HepG2 (cell line): ENCODE data around the gene MAP3K19. TPM values are rescaled to one million over a fixed set of nuclear protein-coding genes. Genes with fewer than 3 reads are reported as not detected.

ENCODE experiments used
- CEBPG ChIP-seq: IDR thresholded peaks from 2 replicates; pipeline ENCODE4 v1.6.1; 2016
- FOXO1 ChIP-seq: sonication (generic); formaldehyde crosslinking; IDR thresholded peaks from 2 replicates; pipeline ENCODE4 v1.4.0; 2020; ENCODE audit warnings: missing genetic modification reagents
- MAFG ChIP-seq: sonication (generic); formaldehyde crosslinking; IDR thresholded peaks from 2 replicates; pipeline ENCODE4 v1.5.1; 2020; ENCODE audit warnings: mild to moderate bottlenecking, missing genetic modification reagents
- MTA1 ChIP-seq: sonication (generic); formaldehyde crosslinking; IDR thresholded peaks from 2 replicates; pipeline ENCODE4 v1.4.0; 2020; ENCODE audit warnings: missing genetic modification reagents, mild to moderate bottlenecking, borderline replicate concordance
- MTA3 ChIP-seq: sonication (generic); formaldehyde crosslinking; IDR thresholded peaks from 2 replicates; pipeline ENCODE4 v1.4.0; 2020; ENCODE audit warnings: missing genetic modification reagents
- MTF2 ChIP-seq: sonication (generic); formaldehyde crosslinking; IDR thresholded peaks from 2 replicates; pipeline ENCODE4 v1.5.0; 2020; ENCODE audit warnings: missing genetic modification reagents, borderline replicate concordance
- PAX8 ChIP-seq: sonication (generic); formaldehyde crosslinking; IDR thresholded peaks from 2 replicates; pipeline ENCODE4 v1.8.0; 2022; ENCODE audit warnings: mild to moderate bottlenecking, missing genetic modification reagents, borderline replicate concordance
- SALL2 ChIP-seq: sonication (generic); formaldehyde crosslinking; IDR thresholded peaks from 2 replicates; pipeline ENCODE4 v1.8.1; 2023; ENCODE audit warnings: mild to moderate bottlenecking, missing genetic modification reagents, inconsistent platforms
- SMAD9 ChIP-seq: sonication (generic); formaldehyde crosslinking; IDR thresholded peaks from 2 replicates; pipeline ENCODE4 v1.5.1; 2020; ENCODE audit warnings: mild to moderate bottlenecking, missing genetic modification reagents
- SRSF4 ChIP-seq: fragments of 200-400 bp; formaldehyde crosslinking; IDR thresholded peaks from one replicate; pipeline ENCODE4 v1.6.1; 2018; ENCODE audit warnings: mild to moderate bottlenecking, low read depth, low read length, moderate library complexity; ENCODE audit not compliant: poor library complexity, severe bottlenecking
- THYN1 ChIP-seq: sonication (generic); formaldehyde crosslinking; IDR thresholded peaks from 2 replicates; pipeline ENCODE4 v1.8.1; 2023; ENCODE audit warnings: low read depth, mild to moderate bottlenecking, moderate library complexity, missing genetic modification reagents, borderline replicate concordance
- ZFP37 ChIP-seq: sonication (generic); formaldehyde crosslinking; IDR thresholded peaks from 2 replicates; pipeline ENCODE4 v1.4.0; 2020; ENCODE audit warnings: missing genetic modification reagents, borderline replicate concordance
- ZKSCAN5 ChIP-seq: sonication (generic); formaldehyde crosslinking; IDR thresholded peaks from 2 replicates; pipeline ENCODE4 v1.5.1; 2020; ENCODE audit warnings: mild to moderate bottlenecking, missing genetic modification reagents
- ZNF326 ChIP-seq: sonication (generic); formaldehyde crosslinking; IDR thresholded peaks from 2 replicates; pipeline ENCODE4 v1.4.0; 2020; ENCODE audit warnings: missing genetic modification reagents, borderline replicate concordance
- ZNF547 ChIP-seq: sonication (generic); formaldehyde crosslinking; IDR thresholded peaks from 2 replicates; pipeline ENCODE4 v1.5.1; 2020; ENCODE audit warnings: mild to moderate bottlenecking, missing genetic modification reagents
- ZNF7 ChIP-seq: IDR thresholded peaks from 2 replicates; pipeline ENCODE4 v1.6.1; 2016; ENCODE audit warnings: missing biosample characterization, missing genetic modification reagents
- ZNF761 ChIP-seq: sonication (generic); formaldehyde crosslinking; conservative IDR thresholded peaks from 2 replicates; pipeline ENCODE4 v1.4.0; 2020; ENCODE audit warnings: mild to moderate bottlenecking, missing genetic modification reagents
- ZSCAN21 ChIP-seq: sonication (generic); formaldehyde crosslinking; IDR thresholded peaks from 2 replicates; pipeline ENCODE4 v1.8.0; 2022; ENCODE audit warnings: mild to moderate bottlenecking, missing genetic modification reagents, moderate library complexity, borderline replicate concordance
- polyA plus RNA-seq, 8 experiments: library from polyadenylated mRNA; depleted of rRNA in 3 of 8; stranded (reverse) in 7 of 8; unstranded in 1 of 8; fragments of >200 nt; fragmentation: Illumina TruSeq in 4 of 8; extraction: Trizol in 4 of 8; gene quantifications; 2 replicates each; pipeline versions ENCODE4 v1.2.1 to v1.2.3, GENCODE V29; 2011 to 2016; ENCODE audit warnings: low read depth in 4 of 8, missing spikeins in 1 of 8, mixed read lengths in 1 of 8; ENCODE audit not compliant: insufficient read depth in 1 of 8
- total RNA-seq, 5 experiments: library from RNA; depleted of rRNA; stranded (reverse); fragments of >200 nt; fragmentation: Illumina TruSeq; extraction: Trizol; gene quantifications; 2 replicates each; pipeline ENCODE4 v1.2.3, GENCODE V29; 2016; ENCODE audit warnings: low read depth in 1 of 5
- TF ChIP-seq, protein P1 (sequence below): sonication (generic); formaldehyde crosslinking; IDR thresholded peaks from 2 replicates; pipeline ENCODE4 v1.5.0; 2020; ENCODE audit warnings: missing genetic modification reagents
- TF ChIP-seq, protein P2 (sequence below): sonication (generic); formaldehyde crosslinking; IDR thresholded peaks from 2 replicates; pipeline ENCODE4 v1.5.0; 2020; ENCODE audit warnings: mild to moderate bottlenecking, missing genetic modification reagents
- TF ChIP-seq, protein P3 (sequence below): sonication (generic); formaldehyde crosslinking; IDR thresholded peaks from 2 replicates; pipeline ENCODE4 v1.4.0; 2020; ENCODE audit warnings: mild to moderate bottlenecking, missing genetic modification reagents

MAP3K19 gene
- total and polyA plus RNA-seq, 2 of the 13 experiments (the other 11 are each of a cell fraction or from before 2014, with no cell fraction given): not detected

DNA sequence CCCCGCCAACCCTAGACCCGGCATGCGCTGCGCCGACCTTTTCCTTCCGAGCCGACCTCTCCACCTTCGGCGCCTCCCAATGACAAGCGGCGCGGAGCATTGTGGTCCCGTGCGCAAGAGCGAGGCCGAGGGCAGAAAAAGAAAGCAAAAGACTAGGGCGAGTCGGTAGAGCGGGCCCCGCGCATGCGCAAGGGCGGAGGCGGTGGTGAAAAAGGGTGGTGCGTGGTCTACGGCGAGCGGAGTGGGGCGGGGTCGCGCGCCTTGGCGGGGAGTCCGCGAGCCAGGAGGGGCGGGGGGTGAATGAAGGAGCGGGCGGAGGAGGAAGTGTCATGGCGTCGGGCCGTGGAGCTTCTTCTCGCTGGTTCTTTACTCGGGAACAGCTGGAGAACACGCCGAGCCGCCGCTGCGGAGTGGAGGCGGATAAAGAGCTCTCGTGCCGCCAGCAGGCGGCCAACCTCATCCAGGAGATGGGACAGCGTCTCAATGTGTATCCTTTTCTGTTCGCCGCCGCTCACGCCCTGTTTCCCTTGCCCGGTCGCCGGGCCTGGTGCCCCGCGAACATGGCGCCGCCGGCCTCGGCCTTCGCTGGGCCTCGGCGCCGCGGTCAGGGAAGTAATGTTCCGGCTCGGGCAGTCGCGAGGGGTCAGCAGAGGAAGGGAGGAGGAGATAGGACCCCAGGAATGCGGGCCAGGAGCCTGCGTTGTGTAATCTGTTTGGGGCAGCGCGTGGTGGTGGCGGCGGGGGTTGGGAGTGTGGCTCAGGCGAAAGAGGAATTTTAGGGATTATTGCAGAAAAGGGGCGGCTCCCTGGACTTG is 128.5 kb downstream of the MAP3K19 start, which contains the start of gene CCNT2 (continued):
- TF ChIP-seq, protein P1, sequence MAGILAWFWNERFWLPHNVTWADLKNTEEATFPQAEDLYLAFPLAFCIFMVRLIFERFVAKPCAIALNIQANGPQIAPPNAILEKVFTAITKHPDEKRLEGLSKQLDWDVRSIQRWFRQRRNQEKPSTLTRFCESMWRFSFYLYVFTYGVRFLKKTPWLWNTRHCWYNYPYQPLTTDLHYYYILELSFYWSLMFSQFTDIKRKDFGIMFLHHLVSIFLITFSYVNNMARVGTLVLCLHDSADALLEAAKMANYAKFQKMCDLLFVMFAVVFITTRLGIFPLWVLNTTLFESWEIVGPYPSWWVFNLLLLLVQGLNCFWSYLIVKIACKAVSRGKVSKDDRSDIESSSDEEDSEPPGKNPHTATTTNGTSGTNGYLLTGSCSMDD: no peak
- no peak for TF ChIP-seq ZNF326 (CRISPR knock-in tag)
- peak; percentile 15; the same call in 1 of the 2 replicates for TF ChIP-seq ZNF547 (CRISPR knock-in tag)
- TF ChIP-seq SMAD9 (CRISPR knock-in tag): peak; percentile 76; the same call in 1 of the 2 replicates
- no peak; the same call in 1 of the 2 replicates for TF ChIP-seq ZKSCAN5 (CRISPR knock-in tag)
- no peak for TF ChIP-seq MAFG (CRISPR knock-in tag)
- TF ChIP-seq PAX8 (CRISPR knock-in tag): no peak
- TF ChIP-seq MTF2 (CRISPR knock-in tag): no peak
- no peak for TF ChIP-seq THYN1 (CRISPR knock-in tag)
- TF ChIP-seq FOXO1: peak; percentile 20; the same call in 1 of the 2 replicates
- TF ChIP-seq, protein P2, sequence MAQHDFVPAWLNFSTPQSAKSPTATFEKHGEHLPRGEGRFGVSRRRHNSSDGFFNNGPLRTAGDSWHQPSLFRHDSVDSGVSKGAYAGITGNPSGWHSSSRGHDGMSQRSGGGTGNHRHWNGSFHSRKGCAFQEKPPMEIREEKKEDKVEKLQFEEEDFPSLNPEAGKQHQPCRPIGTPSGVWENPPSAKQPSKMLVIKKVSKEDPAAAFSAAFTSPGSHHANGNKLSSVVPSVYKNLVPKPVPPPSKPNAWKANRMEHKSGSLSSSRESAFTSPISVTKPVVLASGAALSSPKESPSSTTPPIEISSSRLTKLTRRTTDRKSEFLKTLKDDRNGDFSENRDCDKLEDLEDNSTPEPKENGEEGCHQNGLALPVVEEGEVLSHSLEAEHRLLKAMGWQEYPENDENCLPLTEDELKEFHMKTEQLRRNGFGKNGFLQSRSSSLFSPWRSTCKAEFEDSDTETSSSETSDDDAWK (CRISPR knock-in tag): no peak
- no peak for TF ChIP-seq SRSF4
- TF ChIP-seq SALL2 (CRISPR knock-in tag): peak; percentile 84
- peak; percentile 65 for TF ChIP-seq CEBPG
- no peak for TF ChIP-seq MTA3 (CRISPR knock-in tag)
- peak; percentile 54; the same call in 1 of the 2 replicates for TF ChIP-seq ZSCAN21
- TF ChIP-seq MTA1: no peak; the same call in 1 of the 2 replicates
- peak; percentile 86; the same call in 1 of the 2 replicates for TF ChIP-seq ZFP37 (CRISPR knock-in tag)
- peak; percentile 30; the same call in 1 of the 2 replicates for TF ChIP-seq ZNF761
- TF ChIP-seq, protein P3, sequence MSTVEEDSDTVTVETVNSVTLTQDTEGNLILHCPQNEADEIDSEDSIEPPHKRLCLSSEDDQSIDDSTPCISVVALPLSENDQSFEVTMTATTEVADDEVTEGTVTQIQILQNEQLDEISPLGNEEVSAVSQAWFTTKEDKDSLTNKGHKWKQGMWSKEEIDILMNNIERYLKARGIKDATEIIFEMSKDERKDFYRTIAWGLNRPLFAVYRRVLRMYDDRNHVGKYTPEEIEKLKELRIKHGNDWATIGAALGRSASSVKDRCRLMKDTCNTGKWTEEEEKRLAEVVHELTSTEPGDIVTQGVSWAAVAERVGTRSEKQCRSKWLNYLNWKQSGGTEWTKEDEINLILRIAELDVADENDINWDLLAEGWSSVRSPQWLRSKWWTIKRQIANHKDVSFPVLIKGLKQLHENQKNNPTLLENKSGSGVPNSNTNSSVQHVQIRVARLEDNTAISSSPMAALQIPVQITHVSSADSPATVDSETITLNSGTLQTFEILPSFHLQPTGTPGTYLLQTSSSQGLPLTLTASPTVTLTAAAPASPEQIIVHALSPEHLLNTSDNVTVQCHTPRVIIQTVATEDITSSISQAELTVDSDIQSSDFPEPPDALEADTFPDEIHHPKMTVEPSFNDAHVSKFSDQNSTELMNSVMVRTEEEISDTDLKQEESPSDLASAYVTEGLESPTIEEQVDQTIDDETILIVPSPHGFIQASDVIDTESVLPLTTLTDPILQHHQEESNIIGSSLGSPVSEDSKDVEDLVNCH: no peak
- no peak for TF ChIP-seq ZNF7 (CRISPR knock-in tag)
